Stimulated activated CD4-positive, alpha-beta T cell treated with anti-CD3 and anti-CD28 coated beads, Interleukin-15, amount 100 ng/mL, for 48 hours (primary cell): Measurements from ENCODE around the gene FCER1G.

Experiments used
- DNase-seq, 2 donors: peaks; one replicate each; pipeline ENCODE4 v3.0.0-alpha.2; 2020; ENCODE audit warnings: low read depth in 2 of 2

The FCER1G gene

DNA sequence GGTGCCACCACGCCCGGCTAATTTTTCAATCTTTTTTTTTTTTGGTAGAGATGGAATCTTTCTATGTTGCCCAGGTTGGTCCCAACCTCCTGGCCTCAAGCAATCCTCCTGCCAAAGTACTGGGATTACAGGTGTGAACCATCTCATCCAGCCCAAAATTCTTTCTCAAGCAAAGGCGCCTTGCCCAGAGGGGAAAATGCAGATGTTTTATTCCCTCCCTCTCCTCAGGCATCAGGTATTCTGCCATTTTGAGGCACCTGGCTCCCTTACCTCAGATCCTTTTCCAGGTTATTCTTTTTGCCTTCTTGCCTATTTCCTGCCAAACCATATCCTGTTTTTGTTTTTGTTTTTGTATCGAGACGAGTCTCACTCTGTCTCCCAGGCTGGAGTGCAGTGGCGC is 26.7 kb upstream of the FCER1G start:
- DNase-seq, result no peak

- no peak for DNase-seq
Observed at GRCh38 chr1:161189036-161189435, 26.1 kb upstream of the FCER1G start.

DNA sequence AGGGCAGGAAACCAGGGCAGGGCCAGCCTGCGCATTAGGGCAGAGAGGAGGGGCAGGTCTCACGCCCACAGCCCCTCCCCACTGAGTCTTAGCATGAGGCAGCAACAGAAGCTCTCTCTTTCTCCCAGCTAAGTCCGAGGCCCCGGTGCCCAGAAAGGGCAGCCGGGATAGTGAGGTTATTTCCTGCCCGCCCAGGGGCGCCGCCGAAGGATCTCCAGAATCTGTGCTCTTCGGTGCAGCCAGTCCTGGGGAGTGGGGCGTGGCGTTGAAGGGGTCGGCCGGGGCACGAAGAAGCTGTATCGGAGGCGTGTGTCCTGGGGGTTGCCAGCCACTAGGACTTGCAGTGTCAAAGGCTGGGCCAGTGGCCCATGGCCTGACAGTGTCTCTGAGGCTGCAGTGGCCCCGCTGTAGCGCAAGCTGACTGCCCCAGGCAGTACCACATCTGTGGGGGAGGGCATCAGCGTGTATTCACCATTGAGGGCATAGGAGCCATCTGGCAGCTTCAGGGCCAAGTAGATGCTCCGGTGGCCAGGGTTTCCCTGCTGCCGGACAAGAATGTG is 24.1 kb upstream of the FCER1G start:
- DNase-seq, result no peak

- no peak for DNase-seq
Observed at GRCh38 chr1:161191971-161192370, 23.1 kb upstream of the FCER1G start.

DNA sequence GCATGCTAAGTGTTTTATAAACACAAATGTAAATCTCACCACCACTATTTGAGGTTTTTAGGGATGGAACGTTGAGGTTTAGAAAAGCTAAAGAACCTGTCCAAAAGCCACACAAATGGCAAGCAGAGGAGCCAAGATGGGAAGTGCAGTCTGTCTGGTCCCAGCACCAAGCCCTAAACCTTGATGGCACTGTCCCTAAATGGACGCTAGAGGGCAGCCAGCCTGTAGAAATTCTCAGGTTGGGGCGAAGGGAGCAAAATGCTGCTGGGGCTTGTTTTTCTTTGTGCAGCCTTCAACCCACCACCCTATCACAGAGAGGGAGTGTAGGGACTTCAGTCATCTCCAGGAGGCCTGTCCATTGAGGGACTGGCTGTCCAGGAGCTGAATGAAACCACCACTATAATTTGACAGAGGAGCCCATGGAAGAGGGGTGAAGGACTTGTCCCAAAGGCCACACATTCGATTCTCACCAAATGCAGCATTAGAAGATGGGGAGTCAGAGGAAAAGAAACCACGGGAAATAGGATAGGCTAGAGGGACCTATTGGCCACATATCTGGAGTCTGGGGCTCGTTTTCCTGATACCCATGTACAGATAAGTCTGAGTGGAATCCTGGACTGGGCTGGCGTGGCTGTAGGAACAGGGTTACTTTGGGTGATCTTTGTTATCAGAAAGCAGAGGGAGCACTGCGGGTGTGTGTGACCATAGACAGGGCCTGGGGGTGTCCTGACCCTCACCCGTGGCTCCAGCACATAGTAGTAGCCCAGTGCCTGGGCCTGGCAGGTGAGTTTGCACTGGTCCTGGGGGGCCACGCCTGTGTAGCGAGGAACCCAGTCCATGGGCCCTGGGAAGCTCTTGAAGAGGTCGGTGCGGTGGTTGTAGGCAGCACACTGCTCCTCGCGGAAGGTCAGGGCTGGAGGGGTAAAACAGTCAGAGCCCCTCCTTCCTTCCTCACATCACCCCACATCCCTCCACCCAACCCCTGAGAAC is 22.3 kb upstream of the FCER1G start:
- peak; percentile 47 to 53 for DNase-seq

DNA sequence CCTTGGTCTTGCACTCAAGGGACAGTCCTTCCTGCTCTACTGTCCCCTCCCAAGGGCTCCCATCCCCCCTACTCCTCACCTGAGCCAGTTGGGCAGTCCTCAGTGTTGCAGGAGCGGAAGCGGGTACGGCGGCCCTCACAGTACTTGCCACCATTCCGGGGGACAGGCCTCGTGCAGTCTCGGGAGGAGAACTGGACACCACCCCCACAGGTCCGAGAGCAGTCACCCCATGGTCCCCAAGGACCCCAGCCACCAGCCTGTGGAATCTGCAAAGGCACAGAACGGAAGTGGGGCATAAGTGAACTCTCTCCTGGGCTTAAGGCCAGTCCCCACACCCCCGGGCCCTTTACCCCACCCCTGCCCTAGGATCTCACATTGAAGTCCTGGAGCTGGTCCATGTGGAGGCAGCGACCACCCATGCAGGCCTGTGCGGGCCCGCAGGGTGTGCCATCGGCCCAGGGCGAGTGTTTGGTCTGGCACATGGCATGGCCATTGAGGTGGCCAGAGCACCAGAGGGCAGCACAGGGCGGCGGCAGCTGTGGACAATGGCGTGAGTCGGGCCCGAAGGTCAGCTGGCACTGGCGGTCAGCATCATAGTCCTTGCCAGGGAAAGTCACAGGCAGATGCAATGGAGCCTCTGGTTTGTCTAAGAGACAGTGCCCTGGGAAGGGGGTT is 21.4 kb upstream of the FCER1G start:
- DNase-seq, result no peak

- DNase-seq, result no peak
Observed at GRCh38 chr1:161195171-161195570, 19.9 kb upstream of the FCER1G start.

DNA sequence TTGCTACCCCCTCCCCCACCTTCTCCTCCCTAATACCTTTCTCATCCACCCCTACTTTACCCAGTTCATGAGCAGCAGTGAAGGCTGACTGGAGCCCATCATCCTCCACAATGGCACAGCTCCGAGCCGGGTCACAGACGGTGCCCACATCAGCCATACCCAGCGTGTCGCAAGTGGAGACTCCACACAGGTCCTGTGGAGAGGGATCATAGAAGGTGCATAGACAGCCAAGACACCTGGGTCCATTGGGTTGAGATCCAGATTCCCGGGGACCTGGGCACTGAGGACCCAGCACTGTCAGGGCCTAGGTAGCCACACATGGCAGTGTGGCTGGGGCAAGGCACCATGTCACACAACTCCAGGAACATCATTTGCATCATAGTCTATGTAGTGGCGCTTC is 19.0 kb upstream of the FCER1G start:
- DNase-seq, result no peak

DNA sequence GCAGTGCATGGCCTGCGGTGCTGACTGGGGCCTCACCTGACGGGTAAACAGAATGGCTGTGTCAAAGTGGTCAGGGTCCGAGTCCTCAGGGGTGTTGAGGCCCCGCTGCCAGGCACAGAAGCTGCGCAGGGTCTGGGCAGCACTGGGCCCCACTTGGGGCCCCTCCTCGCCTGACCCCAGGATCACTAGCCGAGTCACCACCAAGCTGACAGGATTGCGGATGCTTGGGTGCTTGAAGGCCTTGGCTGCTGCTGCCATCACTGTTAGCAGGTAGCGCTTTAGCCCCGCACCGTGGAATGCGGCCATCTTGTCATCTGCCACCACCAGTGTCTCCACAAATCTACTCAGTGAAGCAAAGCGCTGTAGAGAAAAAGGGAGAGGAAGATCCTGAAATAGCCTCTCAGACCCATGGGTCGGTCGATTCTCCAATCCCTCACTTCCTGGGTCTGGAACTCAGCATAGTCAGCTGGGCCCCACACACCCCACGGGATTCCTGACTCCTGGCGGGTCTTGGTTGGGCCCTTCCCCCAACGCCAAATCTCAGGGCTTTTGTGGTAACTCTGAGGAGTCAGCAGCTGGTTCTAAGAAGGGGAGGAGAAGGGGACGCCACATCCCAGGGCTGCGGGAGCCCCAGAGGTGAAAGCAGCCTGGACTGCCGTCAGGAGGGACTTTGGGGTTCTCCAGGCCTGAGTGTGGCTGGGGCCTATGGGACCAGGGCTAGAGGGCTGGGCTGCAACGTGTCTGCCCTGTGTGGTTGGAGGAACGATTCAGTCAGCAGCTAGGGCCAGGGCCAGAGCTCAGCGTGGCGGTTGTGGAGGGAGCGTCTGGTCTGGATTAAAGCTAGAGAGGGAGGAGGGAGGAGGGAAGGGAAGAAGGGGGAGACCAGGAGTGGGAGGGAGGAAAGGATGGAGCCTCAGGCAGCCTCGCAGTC is 18.3 kb upstream of the FCER1G start:
- no peak for DNase-seq

GRCh38 chr1:161197560-161198193 is 17.4 kb upstream of the FCER1G start:
- DNase-seq, result no peak

GRCh38 chr1:161198194-161198896 is 16.8 kb upstream of the FCER1G start:
- no peak for DNase-seq

- no peak for DNase-seq
Observed at GRCh38 chr1:161198897-161199431, 16.1 kb upstream of the FCER1G start, which contains the start of gene ADAMTS4. Gene ADAMTS4 (minus strand): TSS chr1:161199054. CDS start chr1:161198627, 427 bp downstream.

GRCh38 chr1:161199506-161200139 is 15.5 kb upstream of the FCER1G start:
- no peak for DNase-seq

GRCh38 chr1:161200421-161200991 is 14.6 kb upstream of the FCER1G start:
- DNase-seq, result no peak

DNA sequence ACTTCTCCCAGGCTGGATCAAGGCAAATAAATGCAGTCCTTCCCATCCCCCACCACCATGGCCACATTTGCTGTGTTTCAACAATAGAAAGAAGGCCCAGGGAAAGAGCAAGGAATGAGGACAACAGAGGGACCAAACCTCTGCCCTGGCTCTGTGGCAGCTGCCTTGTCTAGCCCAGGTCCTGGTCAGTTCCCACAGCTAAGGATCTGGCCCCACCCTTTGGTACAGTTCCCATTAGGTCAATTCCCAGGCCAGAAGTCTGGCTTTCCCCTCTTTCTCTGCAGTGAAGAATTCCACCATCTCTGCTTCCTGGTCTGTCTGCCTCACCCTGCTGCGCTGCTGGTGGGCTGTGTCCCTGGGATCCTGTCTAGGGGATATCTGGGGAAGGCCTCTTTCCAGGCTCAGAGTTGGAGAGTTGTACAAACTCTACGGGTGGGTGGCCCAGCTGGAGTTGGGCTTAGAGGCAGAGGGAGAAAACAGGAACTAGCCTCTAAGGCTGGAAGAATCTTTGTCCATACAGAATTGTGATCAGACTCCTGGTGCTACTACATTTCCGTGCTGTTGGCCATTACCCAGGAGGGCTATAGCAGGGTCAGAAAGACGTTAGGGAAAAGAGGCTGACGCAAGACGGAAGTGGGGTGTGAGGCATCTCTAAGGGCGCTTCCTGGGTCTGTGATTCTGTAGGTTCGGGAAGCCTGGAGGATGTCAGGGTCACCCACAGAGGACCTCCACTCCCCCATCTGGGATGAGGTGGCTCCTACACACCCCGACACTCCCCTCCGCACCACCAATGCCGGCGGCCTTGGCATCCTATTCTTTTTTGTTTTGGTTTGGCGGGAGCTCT is 13.9 kb upstream of the FCER1G start:
- no peak for DNase-seq

DNA sequence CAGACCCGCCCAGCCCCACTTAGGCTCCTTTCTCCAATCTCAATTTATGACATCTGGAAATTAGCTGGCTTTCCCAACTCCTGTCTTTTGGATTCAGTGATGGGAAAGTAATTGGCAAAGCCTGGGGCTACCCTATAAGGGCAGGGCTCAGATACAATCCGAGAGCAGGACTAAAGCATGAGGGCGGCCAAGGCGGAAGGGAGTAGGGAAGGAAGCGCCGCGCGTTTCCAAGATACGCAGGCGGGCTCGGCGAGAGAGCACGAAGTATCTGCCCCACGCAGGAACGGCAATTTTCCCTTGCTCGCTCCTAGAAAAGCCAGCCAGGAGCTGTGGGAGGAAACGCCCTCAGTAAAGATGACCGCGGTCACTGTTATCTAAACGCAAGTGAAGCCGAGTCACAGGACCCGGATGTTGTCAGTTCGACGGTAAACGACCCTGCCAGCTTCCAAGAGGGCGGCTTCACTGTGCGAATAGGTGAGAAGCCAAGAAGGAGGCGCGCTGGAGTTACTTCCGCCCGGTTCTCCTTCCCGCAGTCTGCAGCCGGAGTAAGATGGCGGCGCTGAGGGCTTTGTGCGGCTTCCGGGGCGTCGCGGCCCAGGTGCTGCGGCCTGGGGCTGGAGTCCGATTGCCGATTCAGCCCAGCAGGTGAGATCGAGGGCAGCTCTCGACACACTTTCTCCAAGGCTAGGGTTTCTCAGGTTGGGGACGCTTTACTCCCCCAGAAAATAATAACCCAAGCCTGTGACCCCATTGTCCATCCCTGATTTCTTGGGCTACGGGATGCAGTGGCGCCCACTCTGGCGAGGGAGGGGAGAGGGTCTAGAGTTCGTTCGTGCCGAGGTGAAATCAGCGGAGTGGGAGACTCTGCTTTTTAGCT is 13.0 kb upstream of the FCER1G start, which contains the start of gene NDUFS2:
TSS of gene NDUFS2 (plus strand) at position 532 of the 877 bp plus-strand sequence. CDS start at position 551, 19 bp downstream.
- DNase-seq, result peak; percentile 94 to 95
